BLaER1 (cell line): ENCODE results near the gene KAT14.
"Not testable (repeated sequence)": the region's sequence is repeated elsewhere in the genome, so short reads cannot be mapped to it uniquely, and the experiment has no call there.

Experiments
- H3K27ac ChIP-seq: shearing (Covaris generic); formaldehyde crosslinking; 2 replicates; pipeline ENCODE4 v1.8.1; 2022
- H3K27me3 ChIP-seq: shearing (Covaris generic); formaldehyde crosslinking; 2 replicates; pipeline ENCODE4 v1.8.1; 2022
- H3K36me3 ChIP-seq: shearing (Covaris generic); formaldehyde crosslinking; 2 replicates; pipeline ENCODE4 v1.8.1; 2022
- H3K4me1 ChIP-seq: shearing (Covaris generic); formaldehyde crosslinking; 2 replicates; pipeline ENCODE4 v1.8.1; 2022
- H3K4me2 ChIP-seq: shearing (Covaris generic); formaldehyde crosslinking; 2 replicates; pipeline ENCODE4 v1.8.1; 2022
- H3K4me3 ChIP-seq: shearing (Covaris generic); formaldehyde crosslinking; 2 replicates; pipeline ENCODE4 v1.8.1; 2022
- H3K9ac ChIP-seq: shearing (Covaris generic); formaldehyde crosslinking; 2 replicates; pipeline ENCODE4 v1.8.1; 2022
- H3K9me3 ChIP-seq: shearing (Covaris generic); formaldehyde crosslinking; 2 replicates; pipeline ENCODE4 v1.8.1; 2022
- H4K20me1 ChIP-seq: shearing (Covaris generic); formaldehyde crosslinking; 2 replicates; pipeline ENCODE4 v1.8.1; 2022
- Cebpa-rat ChIP-seq: shearing (Covaris generic); IDR thresholded peaks from 2 replicates; pipeline ENCODE4 v1.8.1; 2022

KAT14 gene

GRCh38 chr20:18213002-18213401 is 75.3 kb downstream of the KAT14 start:
- Histone ChIP-seq H3K27me3 (no peaks in the 10 kb centered on the region), H4K20me1 (no peaks in the 10 kb centered on the region), H3K36me3 (no peaks in the 10 kb centered on the region), H3K27ac (no peak overlapping the region), H3K9ac (no peak overlapping the region), H3K4me1 (no peaks in the 10 kb centered on the region), H3K4me3 (no peak overlapping the region), H3K4me2 (no peak overlapping the region), H3K9me3 (no peaks in the 10 kb centered on the region)
- no peak for TF ChIP-seq Cebpa-rat

GRCh38 chr20:18215566-18215965 is 77.9 kb downstream of the KAT14 start:
- TF ChIP-seq Cebpa-rat = no peak
- Histone ChIP-seq H4K20me1 (no peaks in the 10 kb centered on the region), H3K4me2 (no peak overlapping the region), H3K4me3 (no peak overlapping the region), H3K27ac (no peak overlapping the region), H3K4me1 (no peaks in the 10 kb centered on the region), H3K27me3 (no peaks in the 10 kb centered on the region), H3K9ac (no peak overlapping the region), H3K36me3 (no peaks in the 10 kb centered on the region), H3K9me3 (no peaks in the 10 kb centered on the region)

DNA sequence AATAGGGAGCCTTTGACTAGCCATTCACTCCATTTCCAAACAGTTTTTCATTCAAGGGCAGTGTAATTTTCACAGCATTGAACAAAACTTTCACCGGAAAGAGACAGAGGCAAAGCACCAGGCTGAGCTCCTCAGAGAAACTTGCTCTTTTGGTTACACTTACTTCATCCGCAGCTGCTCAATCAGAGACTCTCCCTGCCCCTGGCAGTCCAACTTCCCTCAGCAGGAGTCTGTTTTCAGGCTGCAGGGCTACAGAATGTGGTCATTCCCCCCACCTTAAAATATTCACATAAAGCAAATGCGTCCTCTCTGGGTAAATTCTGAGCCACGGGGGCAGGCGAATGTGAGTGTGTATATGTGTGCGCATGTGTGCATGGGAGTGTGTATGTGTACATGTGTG is 80.6 kb downstream of the KAT14 start:
- H3K27ac ChIP-seq = no peak overlapping the region
- H3K4me3 ChIP-seq = no peak overlapping the region
- no peaks in the 10 kb centered on the region for H3K36me3 ChIP-seq
- H3K9me3 ChIP-seq = no peaks in the 10 kb centered on the region
- no peaks in the 10 kb centered on the region for H3K4me1 ChIP-seq
- TF ChIP-seq Cebpa-rat = no peak
- no peak overlapping the region for H3K9ac ChIP-seq
- no peaks in the 10 kb centered on the region for H4K20me1 ChIP-seq
- no peaks in the 10 kb centered on the region for H3K27me3 ChIP-seq
- H3K4me2 ChIP-seq = no peak overlapping the region

GRCh38 chr20:18223409-18223808 is 85.7 kb downstream of the KAT14 start:
- H4K20me1 ChIP-seq = no peaks in the 10 kb centered on the region
- H3K4me1 ChIP-seq = no peaks in the 10 kb centered on the region
- no peak overlapping the region for H3K4me3 ChIP-seq
- no peaks in the 10 kb centered on the region for H3K27me3 ChIP-seq
- H3K36me3 ChIP-seq = no peaks in the 10 kb centered on the region
- no peak overlapping the region for H3K27ac ChIP-seq
- no peak for TF ChIP-seq Cebpa-rat
- H3K4me2 ChIP-seq = no peak overlapping the region
- H3K9me3 ChIP-seq = no peaks in the 10 kb centered on the region
- no peak overlapping the region for H3K9ac ChIP-seq

GRCh38 chr20:18224968-18225568 is 87.4 kb downstream of the KAT14 start:
- no peaks in the 10 kb centered on the region for H3K27me3 ChIP-seq
- H3K4me3 ChIP-seq = no peak overlapping the region
- no peak overlapping the region for H3K4me2 ChIP-seq
- no peaks in the 10 kb centered on the region for H4K20me1 ChIP-seq
- H3K4me1 ChIP-seq = no peaks in the 10 kb centered on the region
- no peaks in the 10 kb centered on the region for H3K36me3 ChIP-seq
- H3K9me3 ChIP-seq = no peaks in the 10 kb centered on the region
- TF ChIP-seq Cebpa-rat = no peak
- H3K27ac ChIP-seq = no peak overlapping the region
- no peak overlapping the region for H3K9ac ChIP-seq

DNA sequence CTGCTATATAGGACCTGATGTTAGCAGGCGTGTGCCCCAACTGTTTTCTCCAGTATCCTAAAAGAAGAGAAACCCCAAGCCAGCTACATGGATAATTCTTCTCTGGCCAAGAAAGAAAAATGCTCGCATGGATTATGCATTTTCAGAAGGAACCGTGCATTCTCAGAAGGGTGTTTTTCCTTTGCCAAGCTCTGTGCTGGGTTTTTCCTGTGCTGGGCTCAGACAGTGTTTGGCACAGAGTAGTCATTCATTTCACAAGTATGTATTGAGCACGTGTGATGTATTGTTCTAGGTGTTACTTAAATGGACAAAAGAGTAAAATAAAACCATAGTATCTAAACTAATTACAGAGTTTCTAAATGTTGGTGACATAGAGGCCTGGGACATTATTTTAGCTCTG is 88.0 kb downstream of the KAT14 start:
- no peaks in the 10 kb centered on the region for H3K4me1 ChIP-seq
- no peak overlapping the region for H3K4me3 ChIP-seq
- H3K4me2 ChIP-seq = no peak overlapping the region
- no peaks in the 10 kb centered on the region for H3K36me3 ChIP-seq
- H3K27ac ChIP-seq = no peak overlapping the region
- H3K27me3 ChIP-seq = no peaks in the 10 kb centered on the region
- H3K9me3 ChIP-seq = no peaks in the 10 kb centered on the region
- no peak for TF ChIP-seq Cebpa-rat
- no peaks in the 10 kb centered on the region for H4K20me1 ChIP-seq
- no peak overlapping the region for H3K9ac ChIP-seq

DNA sequence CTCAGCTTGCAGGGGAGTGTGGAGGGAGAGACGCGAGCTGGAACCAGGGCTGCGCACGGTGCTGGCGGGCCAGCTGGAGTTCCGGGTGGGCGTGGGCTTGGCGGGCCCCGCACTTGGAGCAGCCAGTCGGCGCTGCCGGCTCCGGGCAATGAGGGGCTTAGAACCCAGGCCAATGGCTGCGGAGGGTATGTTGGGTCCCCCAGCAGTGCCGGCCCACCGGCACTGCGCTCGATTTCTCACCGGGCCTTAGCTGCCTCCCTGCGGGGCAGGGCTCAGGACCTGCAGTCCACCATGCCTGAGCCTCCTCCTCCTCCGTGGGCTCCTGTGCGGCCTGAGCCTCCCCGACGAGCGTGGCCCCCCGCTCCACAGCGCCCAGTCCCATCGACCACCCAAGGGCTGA is 89.1 kb downstream of the KAT14 start:
- H3K4me1 ChIP-seq, H3K36me3 ChIP-seq, H3K27ac ChIP-seq, H3K9ac ChIP-seq, H4K20me1 ChIP-seq, H3K9me3 ChIP-seq, H3K4me2 ChIP-seq, H3K4me3 ChIP-seq, H3K27me3 ChIP-seq: not testable (repeated sequence)

GRCh38 chr20:18233408-18233943 is 95.8 kb downstream of the KAT14 start:
- H3K9ac ChIP-seq = no peak overlapping the region
- no peaks in the 10 kb centered on the region for H3K27me3 ChIP-seq
- no peaks in the 10 kb centered on the region for H4K20me1 ChIP-seq
- H3K9me3 ChIP-seq = peaks cover 8% of the 10 kb centered on the region; the same call in 1 of the 2 replicates
- H3K4me3 ChIP-seq = no peak overlapping the region
- TF ChIP-seq Cebpa-rat = no peak
- no peak overlapping the region for H3K4me2 ChIP-seq
- no peaks in the 10 kb centered on the region for H3K4me1 ChIP-seq
- H3K27ac ChIP-seq = no peak overlapping the region
- no peaks in the 10 kb centered on the region for H3K36me3 ChIP-seq
